22Rv1 (cell line): ENCODE measurements around the gene EIF3J.
A peak's percentile ranks its signal among the peaks of the same experiment; 100 is the strongest.

Source experiments
- H3K27ac ChIP-seq: fragments of 450-650 bp; 2 replicates; pipeline ENCODE4 v1.5.1; 2017
- ZFX ChIP-seq: fragments of 450-650 bp; IDR thresholded peaks from 2 replicates; pipeline ENCODE4 v1.6.1; 2017; ENCODE audit warnings: antibody characterized with exemption, borderline replicate concordance
- TF ChIP-seq, protein P1 (sequence below): fragments of 450-650 bp; IDR thresholded peaks from 2 replicates; pipeline ENCODE4 v1.5.1; 2017; ENCODE audit warnings: mild to moderate bottlenecking

The EIF3J gene

GRCh38 chr15:44584162-44584749 is 47.3 kb downstream of the EIF3J start:
- TF ChIP-seq, protein P1, sequence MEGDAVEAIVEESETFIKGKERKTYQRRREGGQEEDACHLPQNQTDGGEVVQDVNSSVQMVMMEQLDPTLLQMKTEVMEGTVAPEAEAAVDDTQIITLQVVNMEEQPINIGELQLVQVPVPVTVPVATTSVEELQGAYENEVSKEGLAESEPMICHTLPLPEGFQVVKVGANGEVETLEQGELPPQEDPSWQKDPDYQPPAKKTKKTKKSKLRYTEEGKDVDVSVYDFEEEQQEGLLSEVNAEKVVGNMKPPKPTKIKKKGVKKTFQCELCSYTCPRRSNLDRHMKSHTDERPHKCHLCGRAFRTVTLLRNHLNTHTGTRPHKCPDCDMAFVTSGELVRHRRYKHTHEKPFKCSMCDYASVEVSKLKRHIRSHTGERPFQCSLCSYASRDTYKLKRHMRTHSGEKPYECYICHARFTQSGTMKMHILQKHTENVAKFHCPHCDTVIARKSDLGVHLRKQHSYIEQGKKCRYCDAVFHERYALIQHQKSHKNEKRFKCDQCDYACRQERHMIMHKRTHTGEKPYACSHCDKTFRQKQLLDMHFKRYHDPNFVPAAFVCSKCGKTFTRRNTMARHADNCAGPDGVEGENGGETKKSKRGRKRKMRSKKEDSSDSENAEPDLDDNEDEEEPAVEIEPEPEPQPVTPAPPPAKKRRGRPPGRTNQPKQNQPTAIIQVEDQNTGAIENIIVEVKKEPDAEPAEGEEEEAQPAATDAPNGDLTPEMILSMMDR = peak; percentile 80
- no peak for TF ChIP-seq ZFX
- no peak overlapping the region for H3K27ac ChIP-seq

GRCh38 chr15:44585633-44586032 is 48.7 kb downstream of the EIF3J start:
- no peak for TF ChIP-seq ZFX
- TF ChIP-seq, protein P1 = no peak

DNA sequence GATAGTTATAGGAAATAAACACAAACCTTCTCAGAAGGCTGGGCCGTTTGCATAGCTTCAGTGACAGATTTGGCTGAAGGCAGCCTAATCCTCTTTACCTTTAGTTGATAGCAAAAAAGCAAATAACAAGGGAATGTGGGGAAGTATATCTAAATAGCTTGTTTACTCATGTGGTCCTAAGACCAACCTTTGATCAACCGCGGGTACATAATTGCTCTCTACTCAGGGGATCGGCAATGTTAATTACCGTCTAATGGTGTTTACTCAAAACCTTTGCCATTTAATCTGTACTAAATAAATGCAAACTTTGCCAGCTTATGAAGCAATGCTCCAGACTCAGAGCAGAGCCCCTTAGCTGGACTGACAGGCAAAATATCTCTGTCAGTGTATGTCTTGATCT is 51.6 kb downstream of the EIF3J start:
- H3K27ac ChIP-seq = no peak overlapping the region
- no peak for TF ChIP-seq ZFX
- TF ChIP-seq, protein P1 = no peak

More at GRCh38 chr15:44585633-44586032, 48.7 kb downstream of the EIF3J start:
- H3K27ac ChIP-seq = no peak overlapping the region

- peak overlapping the region; percentile 60 for H3K27ac ChIP-seq
- TF ChIP-seq ZFX = no peak
- TF ChIP-seq, protein P1 = no peak
Measured at GRCh38 chr15:44591326-44591725, 54.4 kb downstream of the EIF3J start.

DNA sequence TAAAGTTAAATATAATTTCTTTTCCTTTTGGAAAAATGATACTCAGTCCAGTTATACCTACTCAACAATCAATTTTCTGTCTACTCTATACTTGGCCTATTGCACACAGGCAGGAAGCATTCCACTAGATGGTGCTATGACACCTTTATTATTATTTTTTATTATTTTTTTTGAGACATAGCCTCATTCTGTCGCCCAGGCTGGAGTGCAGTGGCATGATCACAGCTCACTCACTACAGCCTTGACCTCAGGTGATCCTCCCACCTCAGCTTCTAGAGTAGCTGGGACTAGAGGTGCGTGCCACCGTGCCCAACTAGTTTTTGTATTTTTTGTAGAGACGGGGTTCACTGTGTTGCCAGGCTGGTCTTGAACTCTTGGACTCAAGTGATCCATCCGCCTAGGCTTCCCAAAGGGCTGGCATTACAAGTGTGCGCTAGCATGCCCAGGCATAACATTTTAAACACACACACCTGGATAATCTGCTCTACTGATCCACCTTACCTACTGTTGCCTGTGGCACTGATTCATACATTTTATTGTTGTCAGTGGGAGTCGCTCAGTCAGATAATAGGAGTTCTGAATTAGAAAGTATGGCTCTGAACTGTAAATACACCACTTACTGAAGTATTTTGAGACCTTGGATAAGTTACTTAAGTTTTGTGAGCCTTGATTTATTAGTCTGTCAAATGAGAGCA is 56.2 kb downstream of the EIF3J start:
- no peak overlapping the region for H3K27ac ChIP-seq
- TF ChIP-seq, protein P1 = peak; percentile 44
- TF ChIP-seq ZFX = no peak

DNA sequence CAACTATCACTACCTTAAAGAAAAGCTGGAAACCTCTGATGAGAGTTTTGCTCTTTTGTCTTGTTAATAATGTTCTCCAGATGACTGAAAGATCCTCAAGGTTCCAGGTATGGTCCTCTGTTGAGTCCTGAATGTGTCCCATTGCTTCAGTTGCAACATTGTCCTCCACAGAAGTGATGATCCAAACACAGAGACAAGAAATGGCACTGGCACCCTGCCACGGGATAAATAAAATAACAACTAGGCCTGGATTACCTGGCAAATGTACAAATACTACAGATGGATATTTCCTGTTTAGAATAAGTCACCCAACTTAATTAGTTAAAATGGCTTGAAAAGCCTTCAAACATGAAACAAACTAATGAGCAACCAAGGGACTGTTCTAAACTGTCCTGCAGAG is 58.3 kb downstream of the EIF3J start:
- no peak overlapping the region for H3K27ac ChIP-seq

More for the DNA sequence above, 58.3 kb downstream of the EIF3J start:
- no peak for TF ChIP-seq ZFX
- TF ChIP-seq, protein P1 = no peak
